Measurements from ENCODE around the gene DEDD2. TPM values are rescaled to one million over a fixed set of nuclear protein-coding genes. Genes with fewer than 3 reads are reported as not detected.

DEDD2 gene
- total and polyA plus RNA-seq, 10 of the 15 experiments (the other 5 are each of a cell fraction or from before 2014, with no cell fraction given) = 2.5 to 24.7 (median 17.6) TPM

GRCh38 chr19:42217520-42218437 lies at the start of gene DEDD2 (continued):
- TF ChIP-seq SUPT20H (IDR thresholded peaks at IDR 0.05; ENCODE audit: borderline replicate concordance, control insufficient read depth, low read depth, low read length) = no peak
- no peak for TF ChIP-seq ATF7 (IDR thresholded peaks at IDR 0.05; ENCODE audit: low read depth)
- no peak for TF ChIP-seq TCF3 (IDR thresholded peaks at IDR 0.05; ENCODE audit: borderline replicate concordance, insufficient read depth, low read depth, low read length)
- no peak for TF ChIP-seq NFXL1 (IDR thresholded peaks at IDR 0.05; ENCODE audit: borderline replicate concordance)
- no peak; the same call in 1 of the 2 replicates for TF ChIP-seq RB1 (IDR thresholded peaks at IDR 0.05; ENCODE audit: borderline replicate concordance)
- TF ChIP-seq, protein P1, sequence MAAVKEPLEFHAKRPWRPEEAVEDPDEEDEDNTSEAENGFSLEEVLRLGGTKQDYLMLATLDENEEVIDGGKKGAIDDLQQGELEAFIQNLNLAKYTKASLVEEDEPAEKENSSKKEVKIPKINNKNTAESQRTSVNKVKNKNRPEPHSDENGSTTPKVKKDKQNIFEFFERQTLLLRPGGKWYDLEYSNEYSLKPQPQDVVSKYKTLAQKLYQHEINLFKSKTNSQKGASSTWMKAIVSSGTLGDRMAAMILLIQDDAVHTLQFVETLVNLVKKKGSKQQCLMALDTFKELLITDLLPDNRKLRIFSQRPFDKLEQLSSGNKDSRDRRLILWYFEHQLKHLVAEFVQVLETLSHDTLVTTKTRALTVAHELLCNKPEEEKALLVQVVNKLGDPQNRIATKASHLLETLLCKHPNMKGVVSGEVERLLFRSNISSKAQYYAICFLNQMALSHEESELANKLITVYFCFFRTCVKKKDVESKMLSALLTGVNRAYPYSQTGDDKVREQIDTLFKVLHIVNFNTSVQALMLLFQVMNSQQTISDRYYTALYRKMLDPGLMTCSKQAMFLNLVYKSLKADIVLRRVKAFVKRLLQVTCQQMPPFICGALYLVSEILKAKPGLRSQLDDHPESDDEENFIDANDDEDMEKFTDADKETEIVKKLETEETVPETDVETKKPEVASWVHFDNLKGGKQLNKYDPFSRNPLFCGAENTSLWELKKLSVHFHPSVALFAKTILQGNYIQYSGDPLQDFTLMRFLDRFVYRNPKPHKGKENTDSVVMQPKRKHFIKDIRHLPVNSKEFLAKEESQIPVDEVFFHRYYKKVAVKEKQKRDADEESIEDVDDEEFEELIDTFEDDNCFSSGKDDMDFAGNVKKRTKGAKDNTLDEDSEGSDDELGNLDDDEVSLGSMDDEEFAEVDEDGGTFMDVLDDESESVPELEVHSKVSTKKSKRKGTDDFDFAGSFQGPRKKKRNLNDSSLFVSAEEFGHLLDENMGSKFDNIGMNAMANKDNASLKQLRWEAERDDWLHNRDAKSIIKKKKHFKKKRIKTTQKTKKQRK (IDR thresholded peaks at IDR 0.05; ENCODE audit: low read depth, low read length) = no peak
- TF ChIP-seq, protein P2, sequence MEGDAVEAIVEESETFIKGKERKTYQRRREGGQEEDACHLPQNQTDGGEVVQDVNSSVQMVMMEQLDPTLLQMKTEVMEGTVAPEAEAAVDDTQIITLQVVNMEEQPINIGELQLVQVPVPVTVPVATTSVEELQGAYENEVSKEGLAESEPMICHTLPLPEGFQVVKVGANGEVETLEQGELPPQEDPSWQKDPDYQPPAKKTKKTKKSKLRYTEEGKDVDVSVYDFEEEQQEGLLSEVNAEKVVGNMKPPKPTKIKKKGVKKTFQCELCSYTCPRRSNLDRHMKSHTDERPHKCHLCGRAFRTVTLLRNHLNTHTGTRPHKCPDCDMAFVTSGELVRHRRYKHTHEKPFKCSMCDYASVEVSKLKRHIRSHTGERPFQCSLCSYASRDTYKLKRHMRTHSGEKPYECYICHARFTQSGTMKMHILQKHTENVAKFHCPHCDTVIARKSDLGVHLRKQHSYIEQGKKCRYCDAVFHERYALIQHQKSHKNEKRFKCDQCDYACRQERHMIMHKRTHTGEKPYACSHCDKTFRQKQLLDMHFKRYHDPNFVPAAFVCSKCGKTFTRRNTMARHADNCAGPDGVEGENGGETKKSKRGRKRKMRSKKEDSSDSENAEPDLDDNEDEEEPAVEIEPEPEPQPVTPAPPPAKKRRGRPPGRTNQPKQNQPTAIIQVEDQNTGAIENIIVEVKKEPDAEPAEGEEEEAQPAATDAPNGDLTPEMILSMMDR (IDR thresholded peaks at IDR 0.05 in 2 of 3, conservative IDR thresholded peaks at IDR 0.05 in 1 of 3; ENCODE audit: control insufficient read depth in 2 of 3, extremely low read depth in 1 of 3, insufficient read depth in 1 of 3, low read depth in 3 of 3, low read length in 3 of 3) = 0 out of 6 replicates have a peak, but pooled peaks of 1 of the 3 experiments have one; percentile 4
- peak; percentile 38; the same call in 1 of the 2 replicates for TF ChIP-seq NBN (IDR thresholded peaks at IDR 0.05)
- TF ChIP-seq DPF2 (IDR thresholded peaks at IDR 0.05) = 0 out of 2 replicates have a peak, but pooled peaks have one; percentile 10
- no peak for TF ChIP-seq ETV6 (conservative IDR thresholded peaks at IDR 0.05 in 1 of 2, IDR thresholded peaks at IDR 0.05 in 1 of 2; ENCODE audit: borderline replicate concordance in 1 of 2, low read depth in 1 of 2)
- TF ChIP-seq, protein P3, sequence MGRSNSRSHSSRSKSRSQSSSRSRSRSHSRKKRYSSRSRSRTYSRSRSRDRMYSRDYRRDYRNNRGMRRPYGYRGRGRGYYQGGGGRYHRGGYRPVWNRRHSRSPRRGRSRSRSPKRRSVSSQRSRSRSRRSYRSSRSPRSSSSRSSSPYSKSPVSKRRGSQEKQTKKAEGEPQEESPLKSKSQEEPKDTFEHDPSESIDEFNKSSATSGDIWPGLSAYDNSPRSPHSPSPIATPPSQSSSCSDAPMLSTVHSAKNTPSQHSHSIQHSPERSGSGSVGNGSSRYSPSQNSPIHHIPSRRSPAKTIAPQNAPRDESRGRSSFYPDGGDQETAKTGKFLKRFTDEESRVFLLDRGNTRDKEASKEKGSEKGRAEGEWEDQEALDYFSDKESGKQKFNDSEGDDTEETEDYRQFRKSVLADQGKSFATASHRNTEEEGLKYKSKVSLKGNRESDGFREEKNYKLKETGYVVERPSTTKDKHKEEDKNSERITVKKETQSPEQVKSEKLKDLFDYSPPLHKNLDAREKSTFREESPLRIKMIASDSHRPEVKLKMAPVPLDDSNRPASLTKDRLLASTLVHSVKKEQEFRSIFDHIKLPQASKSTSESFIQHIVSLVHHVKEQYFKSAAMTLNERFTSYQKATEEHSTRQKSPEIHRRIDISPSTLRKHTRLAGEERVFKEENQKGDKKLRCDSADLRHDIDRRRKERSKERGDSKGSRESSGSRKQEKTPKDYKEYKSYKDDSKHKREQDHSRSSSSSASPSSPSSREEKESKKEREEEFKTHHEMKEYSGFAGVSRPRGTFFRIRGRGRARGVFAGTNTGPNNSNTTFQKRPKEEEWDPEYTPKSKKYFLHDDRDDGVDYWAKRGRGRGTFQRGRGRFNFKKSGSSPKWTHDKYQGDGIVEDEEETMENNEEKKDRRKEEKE (IDR thresholded peaks at IDR 0.05) = no peak
- TF ChIP-seq EED (IDR thresholded peaks at IDR 0.05; ENCODE audit: low read depth) = no peak; the same call in 1 of the 2 replicates
- no peak for TF ChIP-seq STAT1 (conservative IDR thresholded peaks at IDR 0.05)
- TF ChIP-seq IKZF1 (conservative IDR thresholded peaks at IDR 0.05) = peak; percentile 96
- TF ChIP-seq IRF4 (IDR thresholded peaks at IDR 0.05; ENCODE audit: low read depth, low read length) = 0 out of 2 replicates have a peak, but pooled peaks have one; percentile 5
- no peak for TF ChIP-seq RBBP5 (conservative IDR thresholded peaks at IDR 0.05)
- no peak for TF ChIP-seq BMI1 (IDR thresholded peaks at IDR 0.05; ENCODE audit: borderline replicate concordance)
- TF ChIP-seq, protein P4, sequence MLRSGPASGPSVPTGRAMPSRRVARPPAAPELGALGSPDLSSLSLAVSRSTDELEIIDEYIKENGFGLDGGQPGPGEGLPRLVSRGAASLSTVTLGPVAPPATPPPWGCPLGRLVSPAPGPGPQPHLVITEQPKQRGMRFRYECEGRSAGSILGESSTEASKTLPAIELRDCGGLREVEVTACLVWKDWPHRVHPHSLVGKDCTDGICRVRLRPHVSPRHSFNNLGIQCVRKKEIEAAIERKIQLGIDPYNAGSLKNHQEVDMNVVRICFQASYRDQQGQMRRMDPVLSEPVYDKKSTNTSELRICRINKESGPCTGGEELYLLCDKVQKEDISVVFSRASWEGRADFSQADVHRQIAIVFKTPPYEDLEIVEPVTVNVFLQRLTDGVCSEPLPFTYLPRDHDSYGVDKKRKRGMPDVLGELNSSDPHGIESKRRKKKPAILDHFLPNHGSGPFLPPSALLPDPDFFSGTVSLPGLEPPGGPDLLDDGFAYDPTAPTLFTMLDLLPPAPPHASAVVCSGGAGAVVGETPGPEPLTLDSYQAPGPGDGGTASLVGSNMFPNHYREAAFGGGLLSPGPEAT (IDR thresholded peaks at IDR 0.05; ENCODE audit: low read depth) = 0 out of 2 replicates have a peak, but pooled peaks have one; percentile 26
- peak; percentile 88 for TF ChIP-seq CREB1 (IDR thresholded peaks at IDR 0.05; ENCODE audit: low read depth)

All from GM12878 (cell line).